ENCODE data around the gene MAP7.

The MAP7 gene

GRCh38 chr6:136550330-136551071, at the start of gene MAP7:
MAP7 (minus strand) TSS chr6:136550422; CDS start chr6:136550408, 14 bp downstream.
- peak within 1 kb of the TSS; percentile 64 for H3K4me3 ChIP-seq (ENCODE audit: low read depth, low read length)
- TF ChIP-seq, protein P1, sequence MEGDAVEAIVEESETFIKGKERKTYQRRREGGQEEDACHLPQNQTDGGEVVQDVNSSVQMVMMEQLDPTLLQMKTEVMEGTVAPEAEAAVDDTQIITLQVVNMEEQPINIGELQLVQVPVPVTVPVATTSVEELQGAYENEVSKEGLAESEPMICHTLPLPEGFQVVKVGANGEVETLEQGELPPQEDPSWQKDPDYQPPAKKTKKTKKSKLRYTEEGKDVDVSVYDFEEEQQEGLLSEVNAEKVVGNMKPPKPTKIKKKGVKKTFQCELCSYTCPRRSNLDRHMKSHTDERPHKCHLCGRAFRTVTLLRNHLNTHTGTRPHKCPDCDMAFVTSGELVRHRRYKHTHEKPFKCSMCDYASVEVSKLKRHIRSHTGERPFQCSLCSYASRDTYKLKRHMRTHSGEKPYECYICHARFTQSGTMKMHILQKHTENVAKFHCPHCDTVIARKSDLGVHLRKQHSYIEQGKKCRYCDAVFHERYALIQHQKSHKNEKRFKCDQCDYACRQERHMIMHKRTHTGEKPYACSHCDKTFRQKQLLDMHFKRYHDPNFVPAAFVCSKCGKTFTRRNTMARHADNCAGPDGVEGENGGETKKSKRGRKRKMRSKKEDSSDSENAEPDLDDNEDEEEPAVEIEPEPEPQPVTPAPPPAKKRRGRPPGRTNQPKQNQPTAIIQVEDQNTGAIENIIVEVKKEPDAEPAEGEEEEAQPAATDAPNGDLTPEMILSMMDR (IDR thresholded peaks at IDR 0.05; ENCODE audit: low read depth, low read length), result peak; percentile 57

GRCh38 chr6:136599329-136600011, 49.2 kb upstream of the MAP7 start:
- H3K4me3 ChIP-seq (ENCODE audit: low read depth, low read length), result no peak overlapping the region
- TF ChIP-seq, protein P1 (IDR thresholded peaks at IDR 0.05; ENCODE audit: low read depth, low read length), result no peak

GRCh38 chr6:136598048-136598447, 47.8 kb upstream of the MAP7 start:
- no peak overlapping the region for H3K4me3 ChIP-seq (ENCODE audit: low read depth, low read length)
- TF ChIP-seq, protein P1 (IDR thresholded peaks at IDR 0.05; ENCODE audit: low read depth, low read length), result no peak

- TF ChIP-seq, protein P1 (IDR thresholded peaks at IDR 0.05; ENCODE audit: low read depth, low read length), result no peak
- H3K4me3 ChIP-seq (ENCODE audit: low read depth, low read length), result peak overlapping the region; percentile 49
These were observed 44.4 kb upstream of the MAP7 start for GRCh38 chr6:136594671-136595070.

- TF ChIP-seq, protein P1 (IDR thresholded peaks at IDR 0.05; ENCODE audit: low read depth, low read length), result no peak
- H3K4me3 ChIP-seq (ENCODE audit: low read depth, low read length), result peak overlapping the region; percentile 49
These were observed 43.7 kb upstream of the MAP7 start for GRCh38 chr6:136593748-136594490.

GRCh38 chr6:136592930-136593673, 42.9 kb upstream of the MAP7 start:
- TF ChIP-seq, protein P1 (IDR thresholded peaks at IDR 0.05; ENCODE audit: low read depth, low read length), result no peak
- no peak overlapping the region for H3K4me3 ChIP-seq (ENCODE audit: low read depth, low read length)
